Measurements from ENCODE around the gene SPATA19.

DNA sequence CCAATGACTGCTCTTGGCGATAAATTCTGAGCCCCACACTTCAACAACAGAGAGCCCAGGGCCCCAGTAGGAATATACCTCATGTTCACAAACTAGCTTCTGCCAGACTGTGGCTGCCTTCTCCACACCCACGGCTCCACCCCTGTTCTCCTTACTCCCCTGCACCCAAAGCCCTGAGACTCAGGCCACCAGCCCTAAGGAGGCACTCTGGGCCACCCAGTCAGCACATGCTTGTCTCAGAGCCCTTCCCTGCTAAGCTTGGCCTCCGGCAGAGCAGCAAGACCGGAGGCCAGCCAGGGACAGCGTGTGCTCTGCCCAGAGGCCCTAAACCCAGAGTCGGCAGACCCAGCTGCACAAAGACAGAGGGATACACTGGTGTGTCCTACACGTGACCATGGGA, 27.9 kb downstream of the SPATA19 start:
- no peak for TF ChIP-seq CTCF (IDR thresholded peaks at IDR 0.05; ENCODE audit: low read depth, low read length)
- TF ChIP-seq POLR2A (IDR thresholded peaks at IDR 0.05; ENCODE audit: extremely low read depth, insufficient read length), result no peak
- TF ChIP-seq, protein P1, sequence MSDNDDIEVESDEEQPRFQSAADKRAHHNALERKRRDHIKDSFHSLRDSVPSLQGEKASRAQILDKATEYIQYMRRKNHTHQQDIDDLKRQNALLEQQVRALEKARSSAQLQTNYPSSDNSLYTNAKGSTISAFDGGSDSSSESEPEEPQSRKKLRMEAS (IDR thresholded peaks at IDR 0.05; ENCODE audit: low read depth, low read length), result no peak

All from NB4 (cell line).